ENCODE data around the gene CTNNA1. TPM values are rescaled to one million over a fixed set of nuclear protein-coding genes. Genes with fewer than 3 reads are reported as not detected.

Gene CTNNA1
- polyA plus RNA-seq, 3 donors from 2014 or later = 9.8 to 15.3 (median 10.1) TPM

GRCh38 chr5:138873466-138874221 lies 120.4 kb downstream of the CTNNA1 start:
- Mint-ChIP-seq H3K4me1 (no peaks in the 10 kb centered on the region), H3K4me3 (no peak overlapping the region), H3K27ac (peak overlapping the region in 1 of 6 donors; percentile 44), H3K36me3 (no peaks in the 10 kb centered on the region), H3K27me3 (ENCODE audit: low read depth in 3 of 3) (peaks cover 0 to 4% (median 1%) of the 10 kb centered on the region in 3 donors), H3K9me3 (no peaks in the 10 kb centered on the region)
- no peak for DNase-seq

- Mint-ChIP-seq H3K27me3 (ENCODE audit: low read depth in 3 of 3) (peaks cover 0 to 4% (median 1%) of the 10 kb centered on the region in 3 donors), H3K9me3 (no peaks in the 10 kb centered on the region)
- DNase-seq = no peak
Measured at GRCh38 chr5:138874241-138874640, 121.0 kb downstream of the CTNNA1 start.

GRCh38 chr5:138874771-138875551 lies 121.7 kb downstream of the CTNNA1 start, which contains the start of gene LRRTM2:
Gene LRRTM2 (minus strand): TSS chr5:138875335. CDS start chr5:138874911, 424 bp downstream.
- Mint-ChIP-seq H3K36me3 (no peaks in the 10 kb centered on the region), H3K9me3 (no peaks in the 10 kb centered on the region), H3K27me3 (ENCODE audit: low read depth in 3 of 3) (peaks cover 0 to 4% (median 1%) of the 10 kb centered on the region in 3 donors), H3K4me3 (no peak within 1 kb of the TSS), H3K27ac (no peak within 1 kb of the TSS), H3K4me1 (no peaks in the 10 kb centered on the region)
- DNase-seq = no peak

More at GRCh38 chr5:138874241-138874640, 121.0 kb downstream of the CTNNA1 start:
- H3K4me1 Mint-ChIP-seq = no peaks in the 10 kb centered on the region
- no peak overlapping the region for H3K27ac Mint-ChIP-seq
- H3K4me3 Mint-ChIP-seq = no peak overlapping the region
- H3K36me3 Mint-ChIP-seq = no peaks in the 10 kb centered on the region

GRCh38 chr5:138875552-138875875 lies 122.3 kb downstream of the CTNNA1 start:
- H3K36me3 Mint-ChIP-seq = no peaks in the 10 kb centered on the region
- DNase-seq = no peak
- no peaks in the 10 kb centered on the region for H3K9me3 Mint-ChIP-seq
- no peaks in the 10 kb centered on the region for H3K4me1 Mint-ChIP-seq
- H3K27ac Mint-ChIP-seq = no peak overlapping the region
- H3K27me3 Mint-ChIP-seq (ENCODE audit: low read depth in 3 of 3) = peaks cover 0 to 4% (median 1%) of the 10 kb centered on the region in 3 donors
- H3K4me3 Mint-ChIP-seq = no peak overlapping the region

DNA sequence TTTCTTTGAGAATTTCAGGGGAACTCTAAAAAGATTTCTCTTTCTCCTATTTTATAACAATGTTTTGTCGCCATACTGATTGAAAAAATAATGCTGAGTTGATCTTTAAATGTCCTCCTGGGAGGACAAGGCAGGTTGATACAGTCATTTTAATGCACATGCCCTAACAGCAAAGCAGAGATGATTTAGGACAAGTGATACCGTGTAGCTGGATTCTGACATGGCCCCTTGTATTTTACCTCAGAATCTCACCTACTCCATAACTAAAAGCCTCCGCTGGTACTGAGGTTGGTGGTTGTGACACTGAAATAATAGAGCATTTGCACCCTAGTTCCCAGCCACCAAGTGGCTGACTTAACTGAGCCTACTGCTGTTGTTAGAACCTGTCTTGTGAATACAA lies 122.7 kb downstream of the CTNNA1 start:
- H3K36me3 Mint-ChIP-seq = no peaks in the 10 kb centered on the region
- peaks cover 0 to 8% (median 1%) of the 10 kb centered on the region in 3 donors for H3K27me3 Mint-ChIP-seq (ENCODE audit: low read depth in 3 of 3)
- H3K4me3 Mint-ChIP-seq = no peak overlapping the region
- no peak overlapping the region for H3K27ac Mint-ChIP-seq
- H3K4me1 Mint-ChIP-seq = no peaks in the 10 kb centered on the region
- DNase-seq = no peak
- no peaks in the 10 kb centered on the region for H3K9me3 Mint-ChIP-seq

DNA sequence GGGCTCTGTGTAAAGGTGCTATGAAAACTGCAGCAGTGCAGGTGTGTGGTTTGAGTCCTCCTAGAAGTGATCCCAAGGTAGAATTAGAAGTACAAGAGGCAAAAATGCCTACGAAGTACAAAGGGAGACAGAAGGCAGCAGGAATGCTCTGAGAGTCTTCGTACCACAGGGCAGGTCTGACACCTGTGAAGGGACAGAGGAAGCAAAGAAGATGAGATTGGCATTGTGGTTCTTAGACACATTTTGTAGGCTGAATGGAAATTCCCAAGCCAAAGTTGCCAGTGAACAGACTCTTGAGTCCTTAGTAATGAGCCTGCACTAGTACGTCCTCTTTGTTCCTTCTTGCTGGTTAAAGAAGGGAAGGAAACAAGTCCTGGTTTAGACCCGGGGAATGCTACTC lies 123.6 kb downstream of the CTNNA1 start:
- Mint-ChIP-seq H3K36me3 (no peaks in the 10 kb centered on the region), H3K4me1 (no peaks in the 10 kb centered on the region), H3K4me3 (no peak overlapping the region), H3K27ac (no peak overlapping the region), H3K9me3 (no peaks in the 10 kb centered on the region), H3K27me3 (ENCODE audit: low read depth in 3 of 3) (peaks cover 0 to 8% (median 1%) of the 10 kb centered on the region in 3 donors)
- DNase-seq = no peak

GRCh38 chr5:138878437-138879235 lies 125.4 kb downstream of the CTNNA1 start:
- no peaks in the 10 kb centered on the region for H3K9me3 Mint-ChIP-seq
- no peak overlapping the region for H3K27ac Mint-ChIP-seq
- no peaks in the 10 kb centered on the region for H3K36me3 Mint-ChIP-seq
- peaks cover 0 to 4% (median 1%) of the 10 kb centered on the region in 3 donors for H3K27me3 Mint-ChIP-seq (ENCODE audit: low read depth in 3 of 3)
- H3K4me1 Mint-ChIP-seq = no peaks in the 10 kb centered on the region
- no peak overlapping the region for H3K4me3 Mint-ChIP-seq
- DNase-seq = no peak

- H3K36me3 Mint-ChIP-seq = peaks cover 0 to 7% (median 3%) of the 10 kb centered on the region in 3 donors
- no peaks in the 10 kb centered on the region for H3K9me3 Mint-ChIP-seq
- no peaks in the 10 kb centered on the region for H3K4me1 Mint-ChIP-seq
- no peak overlapping the region for H3K27ac Mint-ChIP-seq
- no peak for DNase-seq
- H3K27me3 Mint-ChIP-seq (ENCODE audit: low read depth in 3 of 3) = peaks cover 0 to 5% (median 2%) of the 10 kb centered on the region in 3 donors
- no peak overlapping the region for H3K4me3 Mint-ChIP-seq
Measured at GRCh38 chr5:138883211-138883610, 130.0 kb downstream of the CTNNA1 start.

- H3K27ac Mint-ChIP-seq = no peak overlapping the region
- DNase-seq = no peak
- peaks cover 0 to 11% (median 9%) of the 10 kb centered on the region in 3 donors for H3K36me3 Mint-ChIP-seq
- no peak overlapping the region for H3K4me3 Mint-ChIP-seq
- H3K27me3 Mint-ChIP-seq (ENCODE audit: low read depth in 3 of 3) = peaks cover 0 to 5% (median 2%) of the 10 kb centered on the region in 3 donors
- H3K9me3 Mint-ChIP-seq = no peaks in the 10 kb centered on the region
- no peaks in the 10 kb centered on the region for H3K4me1 Mint-ChIP-seq
Measured at GRCh38 chr5:138884094-138884493, 130.9 kb downstream of the CTNNA1 start.

DNA sequence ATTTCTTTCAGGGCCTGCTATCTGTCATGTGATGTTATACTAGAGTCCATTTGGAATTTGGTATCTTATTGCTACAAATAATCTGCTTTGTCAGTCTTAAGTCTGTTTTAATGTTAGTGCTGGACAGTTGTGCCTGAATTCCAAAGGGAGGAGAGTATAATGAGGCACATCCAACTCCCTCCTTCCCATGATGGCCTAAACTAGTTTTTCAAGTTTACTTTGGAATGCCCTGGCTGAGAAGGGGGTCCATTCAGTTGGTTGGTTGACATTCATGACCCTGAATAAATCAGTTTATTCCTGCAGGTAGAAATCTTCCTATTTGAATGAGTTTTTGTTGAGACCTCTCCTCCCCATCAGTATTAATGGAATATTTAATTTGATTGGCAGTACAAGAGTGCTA lies 131.3 kb downstream of the CTNNA1 start:
- DNase-seq = no peak
- H3K4me1 Mint-ChIP-seq = no peaks in the 10 kb centered on the region
- H3K36me3 Mint-ChIP-seq = peaks cover under 1 to 14% (median 10%) of the 10 kb centered on the region in 3 donors
- H3K9me3 Mint-ChIP-seq = no peaks in the 10 kb centered on the region
- H3K27me3 Mint-ChIP-seq (ENCODE audit: low read depth in 3 of 3) = peaks cover 0 to 5% (median 2%) of the 10 kb centered on the region in 3 donors
- H3K27ac Mint-ChIP-seq = no peak overlapping the region
- H3K4me3 Mint-ChIP-seq = no peak overlapping the region

GRCh38 chr5:138889994-138890393 lies 136.8 kb downstream of the CTNNA1 start:
- Mint-ChIP-seq H3K4me3 (no peak overlapping the region), H3K27ac (no peak overlapping the region), H3K9me3 (peaks cover 0 to 16% (median 5%) of the 10 kb centered on the region in 6 donors), H3K36me3 (peaks cover 16 to 40% (median 33%) of the 10 kb centered on the region in 3 donors), H3K4me1 (no peaks in the 10 kb centered on the region), H3K27me3 (ENCODE audit: low read depth in 3 of 3) (peaks cover 0 to 2% (median 1%) of the 10 kb centered on the region in 3 donors)
- DNase-seq = no peak

GRCh38 chr5:138890644-138891043 lies 137.4 kb downstream of the CTNNA1 start:
- H3K4me3 Mint-ChIP-seq = no peak overlapping the region
- H3K9me3 Mint-ChIP-seq = peaks cover 0 to 16% (median 5%) of the 10 kb centered on the region in 6 donors
- peaks cover 16 to 40% (median 33%) of the 10 kb centered on the region in 3 donors for H3K36me3 Mint-ChIP-seq
- no peak for DNase-seq
- H3K4me1 Mint-ChIP-seq = no peaks in the 10 kb centered on the region
- H3K27ac Mint-ChIP-seq = no peak overlapping the region
- H3K27me3 Mint-ChIP-seq (ENCODE audit: low read depth in 3 of 3) = peaks cover 0 to 2% (median 1%) of the 10 kb centered on the region in 3 donors

GRCh38 chr5:138895918-138896317 lies 142.7 kb downstream of the CTNNA1 start:
- H3K27me3 Mint-ChIP-seq (ENCODE audit: low read depth in 3 of 3) = peaks cover 0 to 2% (median 1%) of the 10 kb centered on the region in 3 donors
- peaks cover 0 to 3% (median 2%) of the 10 kb centered on the region in 6 donors for H3K9me3 Mint-ChIP-seq
- no peak overlapping the region for H3K4me3 Mint-ChIP-seq
- peaks cover 0 to 7% of the 10 kb centered on the region in 2 donors for H3K4me1 Mint-ChIP-seq
- H3K36me3 Mint-ChIP-seq = peaks cover 4 to 17% (median 10%) of the 10 kb centered on the region in 3 donors
- DNase-seq = no peak
- no peak overlapping the region for H3K27ac Mint-ChIP-seq
